ENCODE data around the gene SLC4A7.

Gene SLC4A7

GRCh38 chr3:27326202-27326601, 158.0 kb downstream of the SLC4A7 start:
- TF ChIP-seq CTCF (conservative IDR thresholded peaks at IDR 0.05; ENCODE audit: low read length) = no peak
- no peak for TF ChIP-seq EZH2phosphoT487 (IDR thresholded peaks at IDR 0.05; ENCODE audit: borderline replicate concordance)
- Histone ChIP-seq H3K36me3 (ENCODE audit: insufficient read depth, low read length) (no peaks in the 10 kb centered on the region), H4K20me1 (ENCODE audit: insufficient read depth, low read length, poor library complexity, severe bottlenecking) (no peaks in the 10 kb centered on the region), H2AFZ (ENCODE audit: low read length) (no peak overlapping the region), H3K9ac (ENCODE audit: low read depth, low read length, poor library complexity, severe bottlenecking) (no peak overlapping the region), H3K4me2 (ENCODE audit: low read depth, low read length, poor library complexity, severe bottlenecking) (no peak overlapping the region), H3K9me3 (ENCODE audit: insufficient read depth, low read depth, low read length) (peaks cover 4% of the 10 kb centered on the region; the same call in 1 of the 2 replicates), H3K4me3 (ENCODE audit: low read length, poor library complexity, severe bottlenecking) (no peak overlapping the region), H3K4me1 (ENCODE audit: insufficient read depth, low read length, poor library complexity, severe bottlenecking) (no peaks in the 10 kb centered on the region), H3K79me2 (ENCODE audit: insufficient read depth, low read length) (no peaks in the 10 kb centered on the region), H3K27me3 (ENCODE audit: insufficient read depth, low read length, poor library complexity, severe bottlenecking) (no peaks in the 10 kb centered on the region), H3K9me2 (replicated peaks; ENCODE audit: low read depth, low read length) (no peaks in the 10 kb centered on the region), H3F3A (ENCODE audit: low read depth) (no peaks in the 10 kb centered on the region)

GRCh38 chr3:27325419-27325818, 158.8 kb downstream of the SLC4A7 start:
- TF ChIP-seq CTCF (conservative IDR thresholded peaks at IDR 0.05; ENCODE audit: low read length) = peak; percentile 53
- no peak for TF ChIP-seq EZH2phosphoT487 (IDR thresholded peaks at IDR 0.05; ENCODE audit: borderline replicate concordance)
- no peaks in the 10 kb centered on the region for H3K4me1 ChIP-seq (ENCODE audit: insufficient read depth, low read length, poor library complexity, severe bottlenecking)
- H4K20me1 ChIP-seq (ENCODE audit: insufficient read depth, low read length, poor library complexity, severe bottlenecking) = no peaks in the 10 kb centered on the region
- no peaks in the 10 kb centered on the region for H3K9me2 ChIP-seq (replicated peaks; ENCODE audit: low read depth, low read length)
- H2AFZ ChIP-seq (ENCODE audit: low read length) = no peak overlapping the region
- no peaks in the 10 kb centered on the region for H3F3A ChIP-seq (ENCODE audit: low read depth)
- no peaks in the 10 kb centered on the region for H3K36me3 ChIP-seq (ENCODE audit: insufficient read depth, low read length)
- peaks cover 4% of the 10 kb centered on the region; the same call in 1 of the 2 replicates for H3K9me3 ChIP-seq (ENCODE audit: insufficient read depth, low read depth, low read length)
- no peak overlapping the region for H3K4me2 ChIP-seq (ENCODE audit: low read depth, low read length, poor library complexity, severe bottlenecking)
- no peak overlapping the region for H3K9ac ChIP-seq (ENCODE audit: low read depth, low read length, poor library complexity, severe bottlenecking)
- no peak overlapping the region for H3K4me3 ChIP-seq (ENCODE audit: low read length, poor library complexity, severe bottlenecking)
- H3K27me3 ChIP-seq (ENCODE audit: insufficient read depth, low read length, poor library complexity, severe bottlenecking) = no peaks in the 10 kb centered on the region
- H3K79me2 ChIP-seq (ENCODE audit: insufficient read depth, low read length) = no peaks in the 10 kb centered on the region

GRCh38 chr3:27324686-27325085, 159.5 kb downstream of the SLC4A7 start:
- no peaks in the 10 kb centered on the region for H3K79me2 ChIP-seq (ENCODE audit: insufficient read depth, low read length)
- H3K4me3 ChIP-seq (ENCODE audit: low read length, poor library complexity, severe bottlenecking) = no peak overlapping the region
- no peak overlapping the region for H3K4me2 ChIP-seq (ENCODE audit: low read depth, low read length, poor library complexity, severe bottlenecking)
- H3K27me3 ChIP-seq (ENCODE audit: insufficient read depth, low read length, poor library complexity, severe bottlenecking) = no peaks in the 10 kb centered on the region
- H4K20me1 ChIP-seq (ENCODE audit: insufficient read depth, low read length, poor library complexity, severe bottlenecking) = no peaks in the 10 kb centered on the region
- no peaks in the 10 kb centered on the region for H3K4me1 ChIP-seq (ENCODE audit: insufficient read depth, low read length, poor library complexity, severe bottlenecking)
- H2AFZ ChIP-seq (ENCODE audit: low read length) = no peak overlapping the region
- no peaks in the 10 kb centered on the region for H3F3A ChIP-seq (ENCODE audit: low read depth)
- H3K9me3 ChIP-seq (ENCODE audit: insufficient read depth, low read depth, low read length) = peaks cover 4% of the 10 kb centered on the region; the same call in 1 of the 2 replicates
- TF ChIP-seq CTCF (conservative IDR thresholded peaks at IDR 0.05; ENCODE audit: low read length) = no peak
- no peak for TF ChIP-seq EZH2phosphoT487 (IDR thresholded peaks at IDR 0.05; ENCODE audit: borderline replicate concordance)
- no peak overlapping the region for H3K9ac ChIP-seq (ENCODE audit: low read depth, low read length, poor library complexity, severe bottlenecking)
- H3K9me2 ChIP-seq (replicated peaks; ENCODE audit: low read depth, low read length) = no peaks in the 10 kb centered on the region
- no peaks in the 10 kb centered on the region for H3K36me3 ChIP-seq (ENCODE audit: insufficient read depth, low read length)

All from Loucy (cell line).